Upper lobe of right lung (tissue), 1 donor: Measurements from ENCODE around the gene ANKRD12. TPM values are rescaled to one million over a fixed set of nuclear protein-coding genes. Genes with fewer than 3 reads are reported as not detected.

Source experiments
- ATAC-seq: fragments of 200-7000 bp; cut with Tn5 transposase; one replicate; pipeline ENCODE4 v1.9.1; 2020; ENCODE audit warnings: mild to moderate bottlenecking, moderate library complexity
- DNase-seq: peaks from one replicate; pipeline ENCODE4 v3.0.0-alpha.2; 2020
- H3K27ac ChIP-seq: fragments of 200-600 bp; one replicate; pipeline ENCODE4 v1.8.0; 2022
- H3K27me3 ChIP-seq: fragments of 200-600 bp; one replicate; pipeline ENCODE4 v1.8.0; 2022; ENCODE audit warnings: mild to moderate bottlenecking
- H3K36me3 ChIP-seq: fragments of 200-600 bp; one replicate; pipeline ENCODE4 v1.8.0; 2022
- H3K4me1 ChIP-seq: fragments of 200-600 bp; one replicate; pipeline ENCODE4 v1.8.0; 2022
- H3K4me3 ChIP-seq: fragments of 200-600 bp; one replicate; pipeline ENCODE4 v1.8.0; 2022; ENCODE audit warnings: mild to moderate bottlenecking
- H3K9me3 ChIP-seq: fragments of 200-600 bp; one replicate; pipeline ENCODE4 v1.8.0; 2022
- CTCF ChIP-seq: fragments of 200-600 bp; IDR thresholded peaks from one replicate; pipeline ENCODE4 v1.8.0; 2022; ENCODE audit warnings: antibody characterized with exemption
- intact Hi-C: fragments of 100-400 bp; cut with DNase I; formaldehyde crosslinking; loops from one replicate; pipeline ENCODE4 v1.11.0; 2022
- total RNA-seq: library from RNA; stranded (reverse); fragmentation: NEBNext Ultra II Directional; extraction: Animal tissue kit (Norgen Biotek cat#: 25700); gene quantifications from one replicate; pipeline ENCODE4 v1.2.1, GENCODE V29; 2021
- donor health status: DM: no; HTN: yes; CAD: no; lungs with severe emphysema.

ANKRD12 gene
- total RNA-seq, 1 donor from 2014 or later: 74.2 TPM

GRCh38 chr18:9123520-9123919 is 13.1 kb upstream of the ANKRD12 start:
- H3K36me3 ChIP-seq: peaks cover 76% of the 10 kb centered on the region
- no peak for ATAC-seq
- no peak overlapping the region for H3K4me3 ChIP-seq
- no peak for DNase-seq
- no peaks in the 10 kb centered on the region for H3K9me3 ChIP-seq
- intact Hi-C loops: no loop called here
- H3K27ac ChIP-seq: no peak overlapping the region
- no peak for TF ChIP-seq CTCF
- no peaks in the 10 kb centered on the region for H3K27me3 ChIP-seq
- H3K4me1 ChIP-seq: peaks cover 30% of the 10 kb centered on the region

- H3K36me3 ChIP-seq: peaks cover 79% of the 10 kb centered on the region
- ATAC-seq (no peak), DNase-seq (no peak)
- TF ChIP-seq CTCF: no peak
- H3K4me1 ChIP-seq: peaks cover 19% of the 10 kb centered on the region
- H3K4me3 ChIP-seq: no peak overlapping the region
- no peaks in the 10 kb centered on the region for H3K27me3 ChIP-seq
- H3K27ac ChIP-seq: no peak overlapping the region
- intact Hi-C loops: no loop called here
- no peaks in the 10 kb centered on the region for H3K9me3 ChIP-seq
These were observed 11.8 kb upstream of the ANKRD12 start for GRCh38 chr18:9124824-9125223.

GRCh38 chr18:9126337-9126736 is 10.2 kb upstream of the ANKRD12 start:
- TF ChIP-seq CTCF: no peak
- H3K4me3 ChIP-seq: no peak overlapping the region
- DNase-seq: no peak
- H3K9me3 ChIP-seq: no peaks in the 10 kb centered on the region
- intact Hi-C loops: no loop called here
- H3K27ac ChIP-seq: no peak overlapping the region
- H3K36me3 ChIP-seq: peaks cover 78% of the 10 kb centered on the region
- H3K4me1 ChIP-seq: peaks cover 5% of the 10 kb centered on the region
- H3K27me3 ChIP-seq: no peaks in the 10 kb centered on the region
- no peak for ATAC-seq

- no peak for DNase-seq
- no peaks in the 10 kb centered on the region for H3K27me3 ChIP-seq
- H3K4me3 ChIP-seq: no peak overlapping the region
- no peaks in the 10 kb centered on the region for H3K9me3 ChIP-seq
- H3K27ac ChIP-seq: no peak overlapping the region
- H3K36me3 ChIP-seq: peaks cover 77% of the 10 kb centered on the region
- intact Hi-C loops: no loop called here
- peaks cover 9% of the 10 kb centered on the region for H3K4me1 ChIP-seq
- no peak for TF ChIP-seq CTCF
- no peak for ATAC-seq
These were observed 6.4 kb upstream of the ANKRD12 start for GRCh38 chr18:9130195-9130594.

GRCh38 chr18:9130806-9131205 is 5.8 kb upstream of the ANKRD12 start:
- no peak for ATAC-seq

More at GRCh38 chr18:9130806-9131205, 5.8 kb upstream of the ANKRD12 start:
- Histone ChIP-seq H3K9me3 (no peaks in the 10 kb centered on the region), H3K27me3 (no peaks in the 10 kb centered on the region), H3K36me3 (peaks cover 77% of the 10 kb centered on the region), H3K27ac (no peak overlapping the region), H3K4me1 (peaks cover 15% of the 10 kb centered on the region), H3K4me3 (no peak overlapping the region)
- no peak for DNase-seq
- TF ChIP-seq CTCF: no peak
- intact Hi-C loops: no loop called here
